HEK293T (cell line): ENCODE results near the gene FOXR2.

Experiments used
- SUZ12 ChIP-seq: fragments of 450-650 bp; IDR thresholded peaks from 2 replicates; pipeline ENCODE4 v1.6.1; 2016; ENCODE audit warnings: mild to moderate bottlenecking
- TARDBP ChIP-seq: fragments of 450-650 bp; IDR thresholded peaks from 2 replicates; pipeline ENCODE4 v1.6.1; 2016

DNA sequence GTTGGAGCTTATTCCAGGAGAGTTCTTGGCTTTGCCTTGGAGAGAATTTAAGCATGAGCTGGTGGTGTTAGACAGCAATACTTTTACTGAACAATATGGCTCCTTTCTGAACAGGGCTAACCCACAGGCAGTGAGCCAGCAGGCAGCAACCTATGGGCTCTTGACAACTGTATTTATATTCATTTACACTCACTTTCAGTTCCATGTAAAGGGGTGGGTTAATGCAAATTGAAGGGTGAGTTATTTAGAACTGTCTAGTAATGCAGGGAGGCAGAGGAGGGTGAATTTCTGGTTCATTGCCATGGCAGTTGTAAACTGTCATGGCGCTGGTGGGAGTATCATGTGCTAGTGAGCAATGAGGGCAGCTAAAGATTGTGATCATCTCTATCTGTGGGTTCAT, 15.7 kb downstream of the FOXR2 start:
- TF ChIP-seq SUZ12 (no peak), TARDBP (no peak)
